ENCODE measurements around the gene TRABD2A. TPM values are rescaled to one million over a fixed set of nuclear protein-coding genes. Genes with fewer than 3 reads are reported as not detected.

The TRABD2A gene
- total RNA-seq, 1 experiment from 2014 or later = 1.7 TPM

DNA sequence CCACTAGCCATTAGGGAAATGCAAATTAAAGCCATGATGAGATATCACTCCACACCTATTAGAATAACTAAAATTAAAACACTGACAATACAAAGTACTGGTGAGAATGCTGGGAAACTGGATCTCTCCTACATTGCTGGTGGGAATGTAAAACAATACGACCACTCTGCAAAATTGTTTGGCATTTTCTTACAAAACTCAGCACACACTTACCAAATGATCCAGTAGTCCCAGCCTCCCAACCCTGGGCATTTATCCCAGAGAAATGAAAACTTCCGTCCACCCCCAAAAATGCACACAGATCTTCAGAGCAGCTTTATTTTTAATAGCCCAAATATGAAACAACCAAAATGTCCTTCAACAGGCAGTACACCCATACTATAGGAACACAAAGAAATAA is 15.7 kb upstream of the TRABD2A start:
- no peaks in the 10 kb centered on the region for H3K23me2 ChIP-seq (ENCODE audit: insufficient read length, low read depth, low read length, poor library complexity, severe bottlenecking)
- no peak overlapping the region for H4K91ac ChIP-seq (ENCODE audit: insufficient read length, low read depth, low read length)
- H3K4me2 ChIP-seq (ENCODE audit: insufficient read depth, insufficient read length, low read length) = no peak overlapping the region
- no peaks in the 10 kb centered on the region for H3K79me2 ChIP-seq (ENCODE audit: insufficient read depth, low read length)
- H3K4me3 Mint-ChIP-seq = no peak overlapping the region
- H3K4me1 ChIP-seq (ENCODE audit: insufficient read depth, low read length) = peaks cover 3% of the 10 kb centered on the region; the same call in 1 of the 2 replicates
- H2BK15ac ChIP-seq (ENCODE audit: low read depth, low read length) = no peak overlapping the region
- no peak overlapping the region for H4K8ac ChIP-seq (replicated peaks; ENCODE audit: insufficient read length, low read depth, low read length)
- H3K27ac ChIP-seq (ENCODE audit: insufficient read length, low read depth, low read length) = no peak overlapping the region
- no peak overlapping the region for H2AK5ac ChIP-seq (ENCODE audit: insufficient read length, low read length)
- no peaks in the 10 kb centered on the region for H3K79me1 ChIP-seq (ENCODE audit: insufficient read depth, low read depth, low read length, poor library complexity, severe bottlenecking)
- no peaks in the 10 kb centered on the region; a peak in 1 of 5 replicates for H3K9me3 Mint-ChIP-seq
- no peak overlapping the region for H3K27ac Mint-ChIP-seq
- H2AFZ ChIP-seq (ENCODE audit: low read length) = no peak overlapping the region
- H3K56ac ChIP-seq (ENCODE audit: insufficient read length, low read depth, low read length) = no peak overlapping the region
- no peaks in the 10 kb centered on the region; the same call in 1 of the 2 replicates for H3K27me3 ChIP-seq (ENCODE audit: insufficient read depth, low read length)
- peaks cover 14% of the 10 kb centered on the region in 2 experiments for H3K4me1 Mint-ChIP-seq
- H3K27me3 Mint-ChIP-seq (ENCODE audit: low read depth) = peaks cover 21% of the 10 kb centered on the region
- no CpG with 5 or more reads among the region's 2 CpGs for WGBS (ENCODE audit: extremely low coverage, insufficient read length, low lambda C conversion rate)
- no peak overlapping the region for H3T11ph ChIP-seq (ENCODE audit: low read length)
- H3K4ac ChIP-seq (ENCODE audit: low read depth, low read length) = no peak overlapping the region
- H2BK5ac ChIP-seq (ENCODE audit: insufficient read length, low read length) = no peak overlapping the region
- no peak overlapping the region for H3K23ac ChIP-seq (ENCODE audit: insufficient read length, low read depth, low read length)
- H2BK20ac ChIP-seq (ENCODE audit: low read depth, low read length, poor library complexity, severe bottlenecking) = no peak overlapping the region
- H3K9ac ChIP-seq (ENCODE audit: extremely low read depth, insufficient read length, low read length) = no peak overlapping the region
- H4K20me1 ChIP-seq (ENCODE audit: control insufficient read depth, insufficient read depth, insufficient read length) = peaks cover 3% of the 10 kb centered on the region
- no peak overlapping the region for H2BK120ac ChIP-seq (ENCODE audit: low read depth, low read length, poor library complexity, severe bottlenecking)
- H3K9me3 ChIP-seq (ENCODE audit: control insufficient read depth, low read depth, low read length) = no peaks in the 10 kb centered on the region
- no peak overlapping the region for H3K18ac ChIP-seq (ENCODE audit: insufficient read length, low read depth, low read length)
- H4K5ac ChIP-seq (ENCODE audit: insufficient read length, low read depth, low read length) = no peak overlapping the region
- H2BK12ac ChIP-seq (ENCODE audit: insufficient read length, low read depth, low read length) = no peak overlapping the region
- no peak for TF ChIP-seq CTCF (conservative IDR thresholded peaks at IDR 0.05)
- no peak overlapping the region for H3K14ac ChIP-seq (ENCODE audit: insufficient read depth, low read length)
- no peaks in the 10 kb centered on the region; a peak in 1 of 7 replicates for H3K36me3 Mint-ChIP-seq (ENCODE audit: insufficient read depth in 1 of 3, low read depth in 3 of 3)
- DNase-seq = no peak
